ENCODE data around the gene RAB11A.

RAB11A gene

GRCh38 chr15:65888981-65889380, 19.7 kb downstream of the RAB11A start:
- DNase-seq: no peak

- no peak for DNase-seq
These were observed 23.8 kb downstream of the RAB11A start for GRCh38 chr15:65893060-65893459.

GRCh38 chr15:65896236-65896635, 26.9 kb downstream of the RAB11A start:
- no peak for DNase-seq

GRCh38 chr15:65900488-65900887, 31.2 kb downstream of the RAB11A start:
- no peak for DNase-seq

DNA sequence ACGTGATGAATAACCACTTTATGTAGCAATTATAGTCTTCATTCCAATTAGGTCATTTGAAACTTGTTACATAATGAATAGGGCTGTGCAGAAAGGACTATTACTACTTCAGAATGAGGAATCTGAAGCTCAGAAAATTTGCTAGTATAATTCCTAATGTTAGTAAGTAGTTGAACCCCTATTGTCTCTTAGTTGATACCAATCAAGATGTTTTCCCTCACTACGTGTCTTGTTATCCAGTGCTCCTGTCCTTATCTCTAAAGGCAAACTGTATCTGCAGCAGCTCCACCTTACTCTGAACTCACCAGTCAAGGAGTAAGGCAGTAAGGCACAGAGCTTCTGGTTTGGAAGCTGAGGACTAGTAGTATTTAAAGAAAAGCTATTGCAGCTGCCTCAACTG, 32.0 kb downstream of the RAB11A start:
- DNase-seq: no peak

DNA sequence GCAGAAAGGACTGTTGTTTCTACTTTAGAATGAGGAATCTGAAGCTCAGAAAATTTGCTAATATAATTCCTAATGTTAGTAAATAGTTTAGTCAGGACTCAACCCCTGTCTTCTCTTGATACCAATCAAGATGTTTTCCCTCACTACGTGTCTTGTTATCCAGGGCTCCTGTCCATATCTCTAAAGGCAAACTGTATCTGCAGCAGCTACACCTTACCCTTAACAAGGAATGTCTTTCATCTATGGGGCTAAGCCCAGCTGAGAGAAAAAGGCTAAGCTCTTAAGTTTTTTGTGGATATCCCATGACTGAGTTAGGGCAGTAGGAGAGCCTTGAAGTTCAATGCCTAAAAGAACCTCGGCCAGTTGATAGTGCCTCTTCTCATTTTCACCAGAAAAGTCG, 32.5 kb downstream of the RAB11A start:
- no peak for DNase-seq

DNA sequence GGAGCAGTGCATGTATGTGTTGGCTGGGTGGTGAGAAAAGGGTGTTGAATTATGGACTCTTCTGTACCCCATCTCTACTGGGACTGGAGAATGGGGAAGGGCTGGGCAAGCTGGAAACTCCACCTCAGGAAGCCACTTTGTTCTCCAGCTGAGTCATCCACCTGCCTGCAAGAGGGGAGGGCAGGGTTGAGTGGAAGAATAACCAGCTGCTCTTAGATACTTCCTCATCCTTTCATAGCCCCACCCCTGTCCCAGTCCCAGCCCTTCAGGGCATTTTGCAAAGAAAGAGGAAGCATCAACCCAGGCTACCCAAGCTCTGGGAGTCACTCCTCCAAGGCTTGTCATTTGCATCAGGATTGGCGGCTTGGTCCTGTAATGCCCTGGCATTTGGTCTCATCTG, 33.1 kb downstream of the RAB11A start:
- DNase-seq: no peak

DNA sequence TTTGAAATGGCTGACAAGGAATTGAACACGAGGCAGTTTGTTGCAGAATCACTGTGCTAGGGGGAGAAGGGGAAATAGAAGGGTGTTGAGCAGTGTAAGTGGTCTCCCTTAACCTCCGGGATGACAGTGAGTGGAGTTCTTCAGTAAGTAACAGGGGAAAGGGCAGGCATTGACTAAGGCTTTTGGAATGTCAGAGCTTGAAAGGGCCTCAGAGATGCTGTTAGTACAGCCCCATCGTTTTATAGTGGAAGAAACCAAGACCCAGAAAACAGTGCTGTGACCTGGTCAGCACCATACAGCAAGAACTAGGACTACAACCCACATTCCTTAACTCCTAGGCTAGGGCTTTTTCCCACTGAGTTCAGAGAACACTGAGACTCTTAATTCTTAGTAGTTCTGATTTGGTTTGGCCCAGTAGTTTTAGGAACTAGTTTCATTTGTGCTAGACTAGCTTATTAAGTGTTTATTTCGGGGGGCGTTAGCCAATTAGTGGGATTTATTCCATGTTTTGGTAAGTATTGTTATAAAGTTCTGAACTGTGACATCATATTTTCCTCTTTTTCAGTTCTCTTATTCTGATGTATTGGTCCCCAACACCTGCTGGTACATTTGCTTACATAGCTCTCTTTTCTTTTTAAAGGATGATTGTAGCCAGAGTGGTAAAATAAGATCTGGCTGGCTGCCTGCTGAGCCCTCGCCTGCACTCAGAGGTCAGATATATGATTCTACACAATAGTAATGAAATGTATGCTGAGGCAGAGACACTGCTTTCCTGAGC, 34.2 kb downstream of the RAB11A start:
- DNase-seq: no peak

DNA sequence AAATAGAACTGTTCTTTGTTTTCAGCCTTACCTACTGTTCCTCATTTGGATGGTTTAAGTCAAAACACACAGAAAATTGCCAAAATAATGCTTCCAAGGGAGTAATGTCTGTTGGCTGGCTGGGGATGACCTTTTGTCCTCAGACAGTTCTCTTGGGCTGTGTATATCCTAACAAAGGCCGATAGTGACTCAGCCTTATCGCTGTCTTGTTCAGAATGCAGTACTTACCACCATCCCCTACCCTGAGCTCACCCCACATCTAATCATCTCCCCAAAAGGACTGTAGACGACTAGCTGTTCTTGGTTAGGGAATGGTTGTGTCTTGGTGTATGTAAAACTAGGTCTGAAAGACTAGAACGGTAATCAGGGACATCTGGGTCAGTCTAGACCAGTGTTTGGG, 35.0 kb downstream of the RAB11A start:
- no peak for DNase-seq

DNA sequence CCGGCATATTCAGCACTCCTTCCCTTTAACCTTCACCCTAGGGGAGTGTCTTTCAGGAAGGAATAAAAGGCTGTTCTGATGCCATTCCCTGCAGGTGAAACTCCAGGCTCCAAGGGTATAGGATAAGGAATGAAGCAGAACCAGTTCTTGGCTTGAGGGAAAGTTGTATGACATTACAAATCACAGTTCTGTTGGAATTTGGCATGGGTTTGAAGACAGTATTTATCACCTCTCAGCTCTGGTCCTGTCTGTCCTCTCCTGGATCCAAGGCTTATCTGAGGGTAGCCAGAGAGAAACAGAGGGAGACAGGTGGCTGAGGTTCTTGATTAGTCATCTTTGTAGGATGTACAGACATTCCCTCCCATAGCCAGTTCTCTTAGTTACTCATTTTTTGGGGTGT, 37.1 kb downstream of the RAB11A start:
- no peak for DNase-seq

- no peak for DNase-seq
These were observed 38.4 kb downstream of the RAB11A start for GRCh38 chr15:65907661-65908060.

DNA sequence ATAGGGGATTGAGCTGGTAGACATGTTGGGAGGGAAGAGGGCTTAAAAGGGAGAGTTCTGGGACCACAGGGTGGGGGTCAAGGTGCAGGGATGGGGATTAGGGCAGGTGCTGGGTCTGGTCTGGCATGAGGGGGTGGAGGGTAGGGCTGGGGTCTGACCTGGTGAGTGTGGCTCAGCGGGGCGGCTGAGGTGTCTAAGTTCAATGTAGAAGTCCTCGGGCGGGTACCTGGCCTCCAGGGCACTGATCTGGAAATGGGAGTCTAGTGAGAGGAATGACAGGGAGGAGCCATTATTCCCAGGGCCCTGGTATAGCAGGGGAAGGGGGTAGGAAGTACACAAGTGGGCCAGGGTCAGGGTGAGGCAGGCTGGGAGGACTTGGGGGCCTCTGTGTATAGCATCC, 39.6 kb downstream of the RAB11A start:
- no peak for DNase-seq

DNA sequence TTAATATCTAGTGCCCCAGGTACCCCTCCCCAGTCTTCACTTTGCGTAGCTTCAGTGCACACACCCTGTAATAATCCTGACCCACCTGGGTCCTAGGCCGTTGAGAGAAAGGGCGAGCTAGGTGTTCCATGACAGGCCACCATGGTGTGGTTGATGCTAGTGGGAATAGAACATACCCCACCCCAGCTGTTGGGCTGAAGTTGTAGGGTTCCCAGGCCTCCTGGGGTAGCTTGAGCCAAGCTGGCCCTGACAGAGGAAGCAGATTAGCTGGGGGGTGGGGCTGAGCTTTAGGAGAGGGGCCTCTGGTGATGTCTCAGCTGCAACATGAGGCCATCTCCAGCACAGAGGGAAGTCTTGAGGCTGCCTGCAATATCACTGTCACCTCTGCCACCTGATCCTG, 40.5 kb downstream of the RAB11A start:
- DNase-seq: no peak

DNA sequence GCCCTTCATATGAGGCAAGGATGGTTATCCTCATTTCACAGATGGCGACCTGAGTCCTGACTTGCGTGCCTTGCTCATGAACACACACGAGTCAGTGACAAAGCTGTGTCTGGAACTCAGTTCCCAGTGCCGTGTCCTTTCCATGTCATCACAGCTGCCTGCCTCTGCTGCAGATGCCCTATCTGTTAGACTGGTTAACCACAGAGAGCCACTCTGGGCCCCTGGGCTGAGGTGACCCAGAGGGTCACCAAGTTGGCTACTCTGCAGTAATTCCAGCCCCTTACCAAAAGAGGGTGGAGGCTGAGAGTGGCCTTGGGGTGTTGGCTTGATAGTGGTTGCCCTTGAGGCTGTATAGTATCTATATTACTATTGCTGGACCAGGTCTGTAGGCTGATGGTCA, 41.0 kb downstream of the RAB11A start:
- no peak for DNase-seq

DNA sequence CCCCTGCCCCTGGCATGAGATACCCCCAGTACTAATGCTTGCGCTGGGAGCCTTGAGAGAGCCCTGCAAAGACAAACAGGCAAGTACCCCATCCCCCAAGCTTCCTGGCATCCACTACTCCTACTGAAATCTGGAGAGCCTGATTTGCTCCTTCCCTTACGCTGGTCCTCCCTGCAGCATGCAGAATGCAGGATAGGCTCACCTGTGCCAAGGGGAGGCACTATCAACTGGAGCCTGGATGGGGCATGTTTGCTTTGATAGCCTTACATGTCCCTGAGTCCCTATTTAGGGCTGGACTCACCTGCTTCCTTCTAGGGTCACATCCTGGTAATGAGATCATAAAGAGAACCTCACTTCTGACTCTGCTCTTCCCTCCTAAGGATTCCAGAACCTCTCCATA, 42.9 kb downstream of the RAB11A start:
- DNase-seq: no peak

DNA sequence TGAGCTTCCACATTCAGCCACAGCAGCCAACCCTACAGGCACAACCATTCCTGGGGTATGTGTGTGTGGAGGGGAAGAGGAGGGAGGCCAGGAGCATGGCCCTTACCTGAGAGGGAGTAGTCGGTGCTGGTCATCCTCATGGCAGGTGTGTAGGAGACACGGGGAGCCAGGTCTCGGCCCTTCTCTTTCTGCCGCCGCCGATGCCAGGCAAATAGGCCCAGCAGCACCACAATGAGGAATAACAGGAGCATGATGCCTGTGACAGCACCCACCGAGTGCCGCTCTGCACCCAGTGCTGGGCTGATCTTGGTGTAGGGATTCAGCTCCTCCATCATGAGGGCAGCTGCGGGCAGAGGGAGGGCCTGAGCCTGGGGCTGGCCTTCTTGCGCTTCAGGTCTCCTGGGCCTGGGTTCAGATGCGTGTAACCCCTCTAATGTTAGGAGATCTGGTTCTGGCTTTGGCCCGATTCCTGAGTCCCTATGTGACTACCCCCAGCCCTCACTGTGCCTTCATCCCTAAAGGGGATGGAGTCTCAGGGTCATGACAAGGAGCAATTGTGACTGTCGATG, 44.4 kb downstream of the RAB11A start:
- DNase-seq: no peak

DNA sequence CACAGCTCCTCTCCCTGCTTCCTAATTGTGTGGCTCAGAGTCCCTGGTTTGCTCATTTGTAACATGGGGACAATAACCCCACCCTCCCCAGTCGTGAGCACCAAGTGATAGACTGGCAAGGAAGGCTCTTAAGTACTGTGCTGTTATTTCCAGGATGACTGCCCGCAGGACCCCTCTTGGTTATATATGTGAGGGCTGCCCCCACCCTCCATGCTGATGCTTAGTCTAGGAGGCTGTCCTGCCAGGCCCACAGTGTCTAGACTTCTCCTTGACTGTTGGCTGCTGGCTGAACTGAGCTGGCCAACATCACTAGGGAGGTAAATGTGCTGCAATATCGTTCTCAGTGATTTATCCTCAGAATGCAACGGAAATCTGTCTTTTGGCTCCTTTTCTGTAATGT, 45.1 kb downstream of the RAB11A start:
- no peak for DNase-seq

DNA sequence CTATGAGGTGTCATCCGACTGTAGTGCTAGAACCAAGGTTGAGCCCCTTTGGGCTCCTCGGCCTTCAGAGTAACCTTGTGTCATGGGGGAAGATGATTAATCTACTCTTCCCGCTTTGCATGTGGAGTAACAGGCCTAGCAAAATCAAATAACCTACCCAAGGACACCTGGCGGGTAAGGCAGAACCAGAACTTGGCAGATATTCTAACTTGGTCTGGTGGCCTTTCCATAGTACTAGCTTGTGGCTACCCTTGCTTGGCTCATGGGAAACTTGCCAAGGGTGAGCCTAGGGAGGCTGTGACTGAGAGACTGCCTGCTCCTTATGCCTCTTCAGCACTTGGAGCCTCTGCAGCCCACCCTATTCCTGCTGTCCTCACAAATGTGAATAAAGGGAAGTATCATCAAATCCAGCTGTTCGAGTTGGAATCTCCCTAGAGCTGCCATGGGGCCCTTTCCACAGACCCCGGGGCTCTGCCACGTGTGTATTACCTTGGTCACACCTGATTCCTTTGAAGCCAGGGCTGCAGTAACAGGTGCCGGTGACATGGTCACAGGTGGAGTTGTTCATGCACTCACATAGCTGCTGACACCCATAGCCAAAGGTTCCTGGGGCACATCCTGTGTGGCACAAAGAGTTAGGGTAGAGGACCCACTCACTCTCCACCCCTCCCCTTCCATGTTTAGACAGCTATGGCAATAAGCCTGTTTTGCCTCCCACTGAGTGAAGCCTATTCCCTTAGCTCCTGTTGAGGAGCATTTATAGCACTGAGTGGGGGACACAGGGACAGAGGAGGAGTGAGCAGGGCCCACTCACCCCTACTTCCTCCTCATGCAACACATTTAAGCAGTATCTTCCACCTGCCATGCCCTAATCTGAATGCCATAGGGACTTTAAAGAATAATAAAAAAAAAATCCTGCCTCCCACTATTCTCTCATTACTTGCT, 46.0 kb downstream of the RAB11A start:
- no peak for DNase-seq

GRCh38 chr15:65916041-65916663, 46.9 kb downstream of the RAB11A start:
- no peak for DNase-seq

DNA sequence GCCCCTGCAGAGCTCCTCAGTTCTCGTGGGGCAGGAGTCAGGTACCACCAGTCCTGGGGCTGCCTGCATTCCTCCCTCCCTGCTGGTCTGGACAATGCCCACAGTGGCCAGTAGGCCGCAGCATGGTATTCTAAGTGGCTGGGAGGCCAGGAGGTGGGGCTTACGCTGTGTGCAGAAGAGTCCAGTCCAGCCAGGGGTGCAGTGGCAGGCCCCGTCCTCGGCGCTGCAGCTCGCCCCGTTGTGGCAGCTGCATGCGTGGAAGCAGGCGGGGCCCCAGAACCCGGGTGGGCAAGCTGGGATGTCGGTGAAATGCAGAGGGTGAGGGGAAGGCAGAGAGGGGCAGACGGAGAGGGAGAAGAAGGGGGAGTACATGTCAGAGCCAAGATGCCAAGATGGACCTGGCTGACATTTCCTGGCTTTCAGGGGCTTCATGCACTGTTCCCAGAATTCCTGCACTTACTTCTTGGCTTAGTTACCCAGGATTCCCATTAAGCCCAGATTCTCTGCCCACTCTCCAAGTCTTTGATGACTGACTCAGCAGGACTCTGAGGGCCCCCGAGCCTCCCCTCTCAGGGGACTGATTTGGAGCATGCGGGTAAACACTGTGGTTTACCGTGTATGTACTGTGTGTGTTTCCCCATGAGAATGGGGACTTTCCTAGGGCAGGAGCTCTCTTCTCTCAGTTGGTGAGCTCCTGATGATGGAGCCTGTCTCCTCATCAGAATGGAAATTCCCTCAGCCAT, 47.5 kb downstream of the RAB11A start:
- no peak for DNase-seq

DNA sequence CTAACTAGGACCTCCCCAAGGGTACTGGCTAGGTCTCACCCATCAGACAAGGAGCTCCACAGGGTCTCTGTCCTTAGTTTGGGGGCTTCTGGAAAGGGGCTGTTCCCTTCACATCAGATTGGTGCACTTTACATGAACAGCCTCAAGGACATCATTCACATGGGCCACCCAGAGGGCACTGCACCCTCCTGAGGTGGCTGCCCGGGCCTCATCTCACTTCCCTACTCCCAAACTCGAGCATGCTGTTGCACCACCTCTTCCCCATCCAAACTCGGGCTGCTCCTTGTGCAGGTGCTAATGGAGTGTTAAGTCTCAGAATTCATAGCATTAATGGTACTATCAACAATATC, 48.1 kb downstream of the RAB11A start:
- no peak for DNase-seq

- no peak for DNase-seq
These were observed 48.6 kb downstream of the RAB11A start for GRCh38 chr15:65917936-65918335.
